Measurements from ENCODE around the gene FBXL17. TPM values are rescaled to one million over a fixed set of nuclear protein-coding genes. Genes with fewer than 3 reads are reported as not detected.

The FBXL17 gene
- total RNA-seq, 4 donors from 2014 or later: 14.9 to 62.5 (median 20.6) TPM

DNA sequence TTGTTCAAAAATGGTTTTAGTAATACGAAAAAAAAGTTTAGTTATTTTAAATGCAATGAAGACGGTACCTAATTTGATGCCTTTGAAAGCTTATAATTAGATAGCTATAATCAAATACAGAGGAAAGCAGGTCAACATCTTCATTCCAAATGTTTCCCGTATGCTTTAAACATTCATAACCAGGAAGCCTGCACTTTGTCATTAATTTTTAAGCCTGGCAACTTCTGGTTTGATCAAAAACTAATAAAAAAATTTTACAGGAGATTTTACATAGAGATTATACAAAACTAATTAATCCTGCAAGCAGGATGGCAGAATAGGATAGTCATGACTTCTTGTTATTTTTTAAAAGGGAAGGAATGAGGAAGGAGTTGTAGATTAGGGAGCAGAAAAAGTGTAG, 353.0 kb downstream of the FBXL17 start:
- TF ChIP-seq, protein P1, sequence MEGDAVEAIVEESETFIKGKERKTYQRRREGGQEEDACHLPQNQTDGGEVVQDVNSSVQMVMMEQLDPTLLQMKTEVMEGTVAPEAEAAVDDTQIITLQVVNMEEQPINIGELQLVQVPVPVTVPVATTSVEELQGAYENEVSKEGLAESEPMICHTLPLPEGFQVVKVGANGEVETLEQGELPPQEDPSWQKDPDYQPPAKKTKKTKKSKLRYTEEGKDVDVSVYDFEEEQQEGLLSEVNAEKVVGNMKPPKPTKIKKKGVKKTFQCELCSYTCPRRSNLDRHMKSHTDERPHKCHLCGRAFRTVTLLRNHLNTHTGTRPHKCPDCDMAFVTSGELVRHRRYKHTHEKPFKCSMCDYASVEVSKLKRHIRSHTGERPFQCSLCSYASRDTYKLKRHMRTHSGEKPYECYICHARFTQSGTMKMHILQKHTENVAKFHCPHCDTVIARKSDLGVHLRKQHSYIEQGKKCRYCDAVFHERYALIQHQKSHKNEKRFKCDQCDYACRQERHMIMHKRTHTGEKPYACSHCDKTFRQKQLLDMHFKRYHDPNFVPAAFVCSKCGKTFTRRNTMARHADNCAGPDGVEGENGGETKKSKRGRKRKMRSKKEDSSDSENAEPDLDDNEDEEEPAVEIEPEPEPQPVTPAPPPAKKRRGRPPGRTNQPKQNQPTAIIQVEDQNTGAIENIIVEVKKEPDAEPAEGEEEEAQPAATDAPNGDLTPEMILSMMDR (IDR thresholded peaks at IDR 0.05): no peak
- TF ChIP-seq POLR2A (IDR thresholded peaks at IDR 0.05) (no peak), EP300 (IDR thresholded peaks at IDR 0.05) (no peak), POLR2AphosphoS5 (IDR thresholded peaks at IDR 0.05) (no peak)

DNA sequence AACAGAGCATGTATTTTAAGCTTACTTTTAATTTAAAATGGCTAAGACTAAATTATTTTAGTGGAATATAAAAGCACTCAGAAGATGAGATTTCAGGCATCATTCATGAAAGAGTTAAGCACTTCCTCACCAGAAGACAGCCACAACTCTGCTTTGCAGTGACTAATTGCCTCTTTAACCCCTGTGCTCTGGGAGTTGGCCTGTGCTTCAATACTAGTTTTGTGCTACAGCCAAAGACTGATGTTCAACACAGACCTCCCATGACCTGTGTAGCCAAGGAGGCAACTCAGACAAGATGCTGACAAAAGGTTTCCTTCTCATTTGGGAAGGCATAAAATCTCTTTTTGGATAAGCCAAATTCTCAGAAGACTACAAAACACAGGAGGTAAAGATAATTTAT, 353.5 kb downstream of the FBXL17 start:
- Histone ChIP-seq H3K27me3 (no peaks in the 10 kb centered on the region), H3K36me3 (no peaks in the 10 kb centered on the region), H3K9me3 (no peaks in the 10 kb centered on the region), H3K4me1 (no peaks in the 10 kb centered on the region), H3K27ac (no peak overlapping the region), H3K4me3 (no peak overlapping the region)
- no peak for TF ChIP-seq POLR2A (IDR thresholded peaks at IDR 0.05)
- no peak for TF ChIP-seq EP300 (IDR thresholded peaks at IDR 0.05)
- TF ChIP-seq POLR2AphosphoS5 (IDR thresholded peaks at IDR 0.05): no peak
- TF ChIP-seq, protein P1 (IDR thresholded peaks at IDR 0.05): no peak
- DNase-seq (ENCODE audit: low spot score in 2 of 2): no peak

More for the DNA sequence above, 353.0 kb downstream of the FBXL17 start:
- Histone ChIP-seq H3K9me3 (no peaks in the 10 kb centered on the region), H3K36me3 (no peaks in the 10 kb centered on the region), H3K4me3 (no peak overlapping the region), H3K27ac (no peak overlapping the region), H3K27me3 (no peaks in the 10 kb centered on the region), H3K4me1 (no peaks in the 10 kb centered on the region)
- DNase-seq (ENCODE audit: low spot score in 2 of 2): no peak
- WGBS: 73% methylated on average over 3 of the region's 3 CpGs

DNA sequence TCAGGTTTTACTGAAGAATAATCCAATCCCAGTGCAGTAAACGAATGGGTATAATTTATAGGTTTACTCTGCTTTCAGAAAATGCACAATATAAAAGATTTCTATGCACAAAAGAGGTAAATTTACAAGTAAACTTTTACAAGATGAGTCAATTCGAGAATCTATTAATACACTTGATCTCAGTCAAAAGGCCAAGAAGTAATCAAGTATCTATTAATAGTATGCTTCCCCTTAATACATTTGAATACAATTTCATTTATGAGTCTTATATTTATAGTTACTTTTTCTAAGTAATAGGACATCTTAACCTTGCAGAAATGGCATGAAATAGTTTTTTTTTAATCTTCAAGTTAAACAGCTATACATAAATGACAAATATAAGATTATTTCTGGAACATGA, 355.9 kb downstream of the FBXL17 start:
- no peak overlapping the region for H3K4me3 ChIP-seq
- no peaks in the 10 kb centered on the region for H3K4me1 ChIP-seq
- no peaks in the 10 kb centered on the region for H3K36me3 ChIP-seq
- WGBS: 92% methylated on average over 2 of the region's 2 CpGs
- TF ChIP-seq EP300 (IDR thresholded peaks at IDR 0.05) (no peak), POLR2A (IDR thresholded peaks at IDR 0.05) (no peak), POLR2AphosphoS5 (IDR thresholded peaks at IDR 0.05) (no peak)
- TF ChIP-seq, protein P1 (IDR thresholded peaks at IDR 0.05): no peak
- no peak overlapping the region for H3K27ac ChIP-seq
- no peaks in the 10 kb centered on the region for H3K27me3 ChIP-seq
- H3K9me3 ChIP-seq: no peaks in the 10 kb centered on the region
- no peak for DNase-seq (ENCODE audit: low spot score in 2 of 2)

DNA sequence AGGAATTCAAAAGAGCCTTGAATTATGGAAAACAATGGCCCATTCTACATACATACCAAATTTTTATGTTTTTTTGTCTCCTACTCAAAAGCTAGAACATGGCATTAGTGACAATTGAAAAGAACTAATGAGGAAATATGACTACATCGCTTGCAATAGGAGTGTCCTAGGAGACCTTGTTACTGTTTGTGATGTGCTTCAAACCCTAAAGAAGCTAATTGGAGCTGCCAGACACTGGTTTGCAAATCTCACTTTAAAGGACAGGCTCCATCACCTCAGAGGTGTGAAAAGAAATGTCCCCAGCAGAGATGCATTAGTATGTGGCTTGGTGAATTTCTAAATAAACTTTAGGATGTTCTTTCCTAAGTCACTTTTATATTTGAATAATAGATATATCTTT, 356.9 kb downstream of the FBXL17 start:
- Histone ChIP-seq H3K27ac (no peak overlapping the region), H3K36me3 (no peaks in the 10 kb centered on the region), H3K4me3 (no peak overlapping the region), H3K27me3 (no peaks in the 10 kb centered on the region), H3K9me3 (no peaks in the 10 kb centered on the region), H3K4me1 (no peaks in the 10 kb centered on the region)
- 76% methylated on average over 1 of the region's 1 CpG for WGBS
- TF ChIP-seq, protein P1 (IDR thresholded peaks at IDR 0.05): no peak
- TF ChIP-seq POLR2AphosphoS5 (IDR thresholded peaks at IDR 0.05) (no peak), POLR2A (IDR thresholded peaks at IDR 0.05) (no peak), EP300 (IDR thresholded peaks at IDR 0.05) (no peak)
- DNase-seq (ENCODE audit: low spot score in 2 of 2): no peak

DNA sequence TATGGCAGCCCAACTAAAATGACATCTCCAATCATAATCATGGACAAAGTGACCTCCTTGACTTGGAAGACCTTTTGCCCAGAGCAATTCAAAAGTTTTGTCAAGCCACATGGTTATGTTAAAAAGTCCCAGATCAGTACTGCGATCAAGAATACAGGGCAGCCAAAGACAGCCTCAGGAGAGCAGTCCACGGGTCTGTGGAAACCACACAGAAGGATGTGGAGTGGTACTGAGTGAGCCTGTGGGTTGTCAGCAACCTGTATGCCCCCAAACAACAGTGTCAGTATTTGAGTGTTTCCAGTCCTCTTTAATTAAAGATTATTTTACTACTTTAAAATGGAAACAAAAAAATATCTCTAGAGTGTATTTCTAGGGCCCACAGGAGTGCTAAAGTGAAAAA, 365.8 kb downstream of the FBXL17 start:
- TF ChIP-seq EP300 (IDR thresholded peaks at IDR 0.05) (no peak), POLR2A (IDR thresholded peaks at IDR 0.05) (no peak), POLR2AphosphoS5 (IDR thresholded peaks at IDR 0.05) (no peak)
- TF ChIP-seq, protein P1 (IDR thresholded peaks at IDR 0.05): no peak
- WGBS: 87% methylated on average over 2 of the region's 2 CpGs
- Histone ChIP-seq H3K36me3 (no peaks in the 10 kb centered on the region), H3K9me3 (no peaks in the 10 kb centered on the region), H3K4me3 (no peak overlapping the region), H3K27ac (no peak overlapping the region), H3K4me1 (no peaks in the 10 kb centered on the region), H3K27me3 (no peaks in the 10 kb centered on the region)
- no peak for DNase-seq (ENCODE audit: low spot score in 2 of 2)
